GM19025 (cell line): ENCODE data around the gene HAPLN2.
A peak's percentile ranks its signal among the peaks of the same experiment; 100 is the strongest.
"Not testable (repeated sequence)": the region's sequence is repeated elsewhere in the genome, so short reads cannot be mapped to it uniquely, and the experiment has no call there.

ENCODE experiments used
- ATAC-seq: cut with Tn5 transposase; IDR thresholded peaks from one replicate; pipeline ENCODE4 v1.9.1; 2021; ENCODE audit warnings: mild to moderate bottlenecking, low read depth, moderate library complexity; ENCODE audit not compliant: unreplicated experiment

Gene HAPLN2

GRCh38 chr1:156618853-156619581 lies at the start of gene HAPLN2:
Gene HAPLN2, plus strand, starts transcription at chr1:156619415. Its CDS starts 4,076 bp downstream, at chr1:156623491.
- ATAC-seq = no peak

- no peak for ATAC-seq
Measured at GRCh38 chr1:156571261-156571852, 47.9 kb upstream of the HAPLN2 start.

- ATAC-seq = peak; percentile 89
Measured at GRCh38 chr1:156571919-156572662, 47.1 kb upstream of the HAPLN2 start, which contains the start of gene IQGAP3. Gene IQGAP3, minus strand, starts transcription at chr1:156572565. Its CDS starts 36 bp downstream, at chr1:156572529.

- ATAC-seq = no peak
Measured at GRCh38 chr1:156572663-156573018, 46.6 kb upstream of the HAPLN2 start.

GRCh38 chr1:156574039-156574633 lies 45.1 kb upstream of the HAPLN2 start:
- ATAC-seq = no peak

GRCh38 chr1:156577550-156577949 lies 41.7 kb upstream of the HAPLN2 start:
- ATAC-seq = no peak

- no peak for ATAC-seq
Measured at GRCh38 chr1:156578055-156578454, 41.2 kb upstream of the HAPLN2 start.

- no peak for ATAC-seq
Measured at GRCh38 chr1:156579472-156579871, 39.7 kb upstream of the HAPLN2 start, which contains the start of gene TTC24. Gene TTC24, plus strand, starts transcription at chr1:156579723. Its CDS starts 1,642 bp downstream, at chr1:156581365.

GRCh38 chr1:156581661-156582387 lies 37.4 kb upstream of the HAPLN2 start:
- ATAC-seq = no peak

GRCh38 chr1:156582388-156583017 lies 36.7 kb upstream of the HAPLN2 start:
- ATAC-seq = no peak

GRCh38 chr1:156583821-156584622 lies 35.2 kb upstream of the HAPLN2 start:
- no peak for ATAC-seq

GRCh38 chr1:156584813-156585212 lies 34.4 kb upstream of the HAPLN2 start:
- no peak for ATAC-seq

GRCh38 chr1:156586323-156586722 lies 32.9 kb upstream of the HAPLN2 start:
- no peak for ATAC-seq

- ATAC-seq = no peak
Measured at GRCh38 chr1:156586892-156587477, 32.2 kb upstream of the HAPLN2 start.

- ATAC-seq = not testable (repeated sequence)
Measured at GRCh38 chr1:156587927-156588326, 31.3 kb upstream of the HAPLN2 start.

- ATAC-seq = no peak
Measured at GRCh38 chr1:156589546-156589945, 29.7 kb upstream of the HAPLN2 start.

- ATAC-seq = no peak
Measured at GRCh38 chr1:156590326-156591180, 28.7 kb upstream of the HAPLN2 start.

GRCh38 chr1:156591181-156591431 lies 28.1 kb upstream of the HAPLN2 start:
- no peak for ATAC-seq
